ENCODE measurements around the gene PFDN1. TPM values are rescaled to one million over a fixed set of nuclear protein-coding genes. Genes with fewer than 3 reads are reported as not detected.
A peak's percentile ranks its signal among the peaks of the same experiment; 100 is the strongest.

PFDN1 gene
- polyA plus RNA-seq, 1 donor (not counting 4 experiments of a cell fraction or from before 2014, with no cell fraction given): 79.0 TPM

DNA sequence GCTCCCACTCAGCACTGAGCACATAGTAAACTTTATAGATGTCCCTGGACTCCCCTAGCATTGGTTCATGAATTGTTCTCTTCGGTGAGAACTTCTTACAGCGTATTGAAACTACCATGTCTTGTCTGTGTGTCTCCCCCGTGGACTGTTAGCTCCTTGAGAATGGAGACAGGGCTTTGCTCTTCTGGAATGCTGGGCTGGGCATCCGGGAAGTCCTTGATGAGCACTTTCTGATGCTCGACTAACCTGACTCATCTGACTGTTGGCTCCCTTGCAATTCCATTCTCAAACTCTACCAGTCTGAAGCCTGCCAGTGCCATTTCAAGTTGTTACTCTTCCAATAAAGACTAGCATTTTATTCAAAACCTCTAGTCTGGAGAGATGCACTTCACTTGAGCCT is 15.0 kb upstream of the PFDN1 start:
- H3K36me3 ChIP-seq (ENCODE audit: control insufficient read depth in 2 of 2, extremely low read depth in 1 of 2, insufficient read depth in 2 of 2, low read length in 2 of 2): no peaks in the 10 kb centered on the region
- no peaks in the 10 kb centered on the region for H3K9me1 ChIP-seq (ENCODE audit: control insufficient read depth, extremely low read depth, insufficient read depth, low read length)
- H3K4me2 ChIP-seq (ENCODE audit: control insufficient read depth, extremely low read depth, insufficient read depth, low read depth, low read length): peak overlapping the region; percentile 46
- dilution Hi-C loops (cut with MboI; ENCODE audit: extremely low pct_ligation_motif_present, low sequenced_read_pairs): loop anchor here (10.0 kb wide), 1 partner anchor 53 kb away; no protein-coding TSS in a partner anchor
- H3K9ac ChIP-seq (ENCODE audit: control insufficient read depth, extremely low read depth, insufficient read depth, low read length): no peak overlapping the region
- peak overlapping the region; percentile 80 for H2AFZ ChIP-seq (ENCODE audit: control insufficient read depth, low read length)
- no peak for DNase-seq (ENCODE audit: low read depth, low spot score)
- H3K4me3 ChIP-seq (ENCODE audit: control insufficient read depth in 2 of 3, extremely low read depth in 1 of 3, insufficient read depth in 2 of 3, low read depth in 1 of 3, low read length in 3 of 3): no peak overlapping the region
- peaks cover 42% of the 10 kb centered on the region for H3K4me1 ChIP-seq (ENCODE audit: control insufficient read depth, extremely low read depth, insufficient read depth, low read length)
- no peaks in the 10 kb centered on the region for H3K9me3 ChIP-seq (ENCODE audit: control insufficient read depth, low read depth, low read length)
- peak overlapping the region; percentile 13 for H3K27ac ChIP-seq (ENCODE audit: control insufficient read depth, insufficient read depth, low read length)
- no peaks in the 10 kb centered on the region for H4K20me1 ChIP-seq (ENCODE audit: control insufficient read depth, extremely low read depth, insufficient read depth, low read length)
- H3K79me2 ChIP-seq (ENCODE audit: control insufficient read depth, insufficient read depth, low read length): no peaks in the 10 kb centered on the region
- FAIRE-seq: peak; percentile 95
- no peaks in the 10 kb centered on the region for H3K27me3 ChIP-seq (ENCODE audit: control insufficient read depth, extremely low read depth, insufficient read depth, low read length)
- TF ChIP-seq CTCF (optimal IDR thresholded peaks at IDR 0.05 in 1 of 3, IDR thresholded peaks at IDR 0.05 in 1 of 3, conservative IDR thresholded peaks at IDR 0.05 in 1 of 3; ENCODE audit: extremely low read depth in 1 of 3, insufficient read depth in 2 of 3, low read length in 3 of 3) (no peak), EZH2 (IDR thresholded peaks at IDR 0.05; ENCODE audit: low read length) (no peak)

DNA sequence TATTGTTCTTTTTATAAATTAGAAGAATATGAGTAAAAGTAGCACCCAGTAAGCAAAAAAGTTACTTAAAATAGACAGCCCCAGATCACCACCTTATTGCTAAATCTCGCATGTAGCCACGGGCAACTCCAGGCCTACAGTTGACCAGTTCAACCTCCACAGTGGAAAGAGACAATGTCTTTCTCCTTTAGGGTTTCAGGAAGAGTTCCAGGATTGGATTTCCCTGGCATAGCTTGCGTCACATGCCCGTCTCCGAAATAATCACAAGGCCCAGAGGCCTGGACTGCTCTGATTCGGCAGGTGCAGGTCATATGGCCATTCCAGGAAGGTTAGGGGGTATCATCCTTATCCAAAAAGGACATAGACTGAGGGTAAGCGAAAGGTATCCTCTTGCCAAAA is 9.9 kb upstream of the PFDN1 start:
- no peak overlapping the region for H2AFZ ChIP-seq (ENCODE audit: control insufficient read depth, low read length)
- peaks cover 40% of the 10 kb centered on the region for H3K4me1 ChIP-seq (ENCODE audit: control insufficient read depth, extremely low read depth, insufficient read depth, low read length)
- FAIRE-seq (no peak), DNase-seq (ENCODE audit: low read depth, low spot score) (no peak)
- H3K4me2 ChIP-seq (ENCODE audit: control insufficient read depth, extremely low read depth, insufficient read depth, low read depth, low read length): peak overlapping the region; percentile 69
- peak overlapping the region; percentile 50 for H3K9ac ChIP-seq (ENCODE audit: control insufficient read depth, extremely low read depth, insufficient read depth, low read length)
- no peaks in the 10 kb centered on the region for H4K20me1 ChIP-seq (ENCODE audit: control insufficient read depth, extremely low read depth, insufficient read depth, low read length)
- no peak overlapping the region for H3K4me3 ChIP-seq (ENCODE audit: control insufficient read depth in 2 of 3, extremely low read depth in 1 of 3, insufficient read depth in 2 of 3, low read depth in 1 of 3, low read length in 3 of 3)
- dilution Hi-C loops (cut with MboI; ENCODE audit: extremely low pct_ligation_motif_present, low sequenced_read_pairs): loop anchor here (10.0 kb wide), 1 partner anchor 48 kb away; no protein-coding TSS in a partner anchor
- no peaks in the 10 kb centered on the region for H3K27me3 ChIP-seq (ENCODE audit: control insufficient read depth, extremely low read depth, insufficient read depth, low read length)
- no peaks in the 10 kb centered on the region for H3K36me3 ChIP-seq (ENCODE audit: control insufficient read depth in 2 of 2, extremely low read depth in 1 of 2, insufficient read depth in 2 of 2, low read length in 2 of 2)
- H3K9me1 ChIP-seq (ENCODE audit: control insufficient read depth, extremely low read depth, insufficient read depth, low read length): no peaks in the 10 kb centered on the region
- TF ChIP-seq CTCF (optimal IDR thresholded peaks at IDR 0.05 in 1 of 3, IDR thresholded peaks at IDR 0.05 in 1 of 3, conservative IDR thresholded peaks at IDR 0.05 in 1 of 3; ENCODE audit: extremely low read depth in 1 of 3, insufficient read depth in 2 of 3, low read length in 3 of 3) (no peak), EZH2 (IDR thresholded peaks at IDR 0.05; ENCODE audit: low read length) (no peak)
- no peaks in the 10 kb centered on the region for H3K9me3 ChIP-seq (ENCODE audit: control insufficient read depth, low read depth, low read length)
- peak overlapping the region; percentile 74 for H3K27ac ChIP-seq (ENCODE audit: control insufficient read depth, insufficient read depth, low read length)
- no peaks in the 10 kb centered on the region for H3K79me2 ChIP-seq (ENCODE audit: control insufficient read depth, insufficient read depth, low read length)

Data from keratinocyte (primary cell).